Endothelial cell of umbilical vein (primary cell): ENCODE results near the gene WASF2. TPM values are rescaled to one million over a fixed set of nuclear protein-coding genes. Genes with fewer than 3 reads are reported as not detected.

Source experiments
- BruUV-seq: library from RNA; stranded (reverse); fragments of 400-500 nt; replicated peaks from 2 replicates; lab custom pipeline; 2021; lab: Mats Ljungman, UMichigan
- CTCF ChIA-PET: fragments of 300-600, 350-600 bp; sonication (Branson Sonifier 250); formaldehyde crosslinking; loops from one replicate; lab custom pipeline; 2021; ENCODE audit warnings: antibody characterized with exemption, inconsistent platforms; lab: Charles Lee
- POLR2A ChIA-PET: fragments of 300-600, 350-600 bp; sonication (Branson Sonifier 250); formaldehyde crosslinking; loops from one replicate; lab custom pipeline; 2021; ENCODE audit warnings: antibody characterized with exemption, inconsistent platforms; lab: Charles Lee
- DNase-seq: peaks from one replicate; pipeline ENCODE4 v3.0.0-alpha.2; 2011; ENCODE audit warnings: low read depth, low spot score
- FAIRE-seq: peaks from 2 replicates; lab custom pipeline; 2011; peaks lifted over from hg19 to GRCh38; lab: Jason Lieb, UNC
- H2AFZ ChIP-seq: 2 replicates; pipeline ENCODE4 v1.6.0; 2012; ENCODE audit warnings: low read depth, low read length, control low read depth, inconsistent platforms
- H3K27ac ChIP-seq: 2 replicates; pipeline ENCODE4 v1.5.1; 2011; ENCODE audit warnings: low read depth, mild to moderate bottlenecking, control low read depth, low read length, moderate library complexity; ENCODE audit not compliant: insufficient read depth
- H3K27me3 ChIP-seq, 2 experiments: 2 replicates each; pipeline versions ENCODE4 v1.6.0 to v1.6.1; 2011; ENCODE audit warnings: low read length in 2 of 2, mixed read lengths in 1 of 2; ENCODE audit not compliant: control insufficient read depth in 2 of 2, insufficient read depth in 2 of 2
- H3K36me3 ChIP-seq, 2 experiments: 2 replicates in 1 of 2; 3 replicates in 1 of 2; pipeline ENCODE4 v1.5.1; 2011; ENCODE audit warnings: low read length in 2 of 2, mild to moderate bottlenecking in 1 of 2, moderate library complexity in 1 of 2; ENCODE audit not compliant: control insufficient read depth in 2 of 2, insufficient read depth in 2 of 2; ENCODE audit errors: extremely low read depth in 1 of 2
- H3K4me1 ChIP-seq: 3 replicates; pipeline ENCODE4 v1.5.1; 2011; ENCODE audit warnings: mild to moderate bottlenecking, low read length; ENCODE audit not compliant: control insufficient read depth, insufficient read depth; ENCODE audit errors: extremely low read depth
- H3K4me2 ChIP-seq: 2 replicates; pipeline ENCODE4 v1.6.1; 2011; ENCODE audit warnings: low read length, control low read depth, mixed read lengths; ENCODE audit not compliant: insufficient read depth
- H3K4me3 ChIP-seq, 3 experiments: fragments of 200-600 bp in 1 of 3; sonication (generic), shearing (Covaris generic) in 1 of 3; replicated peaks in 1 of 3; 2 replicates each; pipeline ENCODE4 v1.5.1; 2011 to 2016; ENCODE audit warnings: control low read depth in 3 of 3, low read length in 3 of 3, mild to moderate bottlenecking in 2 of 3, inconsistent platforms in 1 of 3, low read depth in 1 of 3, moderate library complexity in 1 of 3; ENCODE audit not compliant: insufficient read depth in 1 of 3
- H3K79me2 ChIP-seq: 2 replicates; pipeline ENCODE4 v1.6.0; 2012; ENCODE audit warnings: low read length, inconsistent platforms; ENCODE audit not compliant: control insufficient read depth, insufficient read depth
- H3K9ac ChIP-seq: replicated peaks from 2 replicates; pipeline ENCODE3; 2011; ENCODE audit warnings: low read length, control low read depth; ENCODE audit not compliant: insufficient read depth; ENCODE audit errors: extremely low read depth
- H3K9me1 ChIP-seq: replicated peaks from 3 replicates; pipeline ENCODE4 v1.6.0; 2011; ENCODE audit warnings: mild to moderate bottlenecking, low read length; ENCODE audit not compliant: control insufficient read depth, insufficient read depth; ENCODE audit errors: extremely low read depth
- H3K9me3 ChIP-seq: replicated peaks from 2 replicates; pipeline ENCODE4 v1.5.1; 2012; ENCODE audit warnings: low read length, inconsistent platforms; ENCODE audit not compliant: control insufficient read depth, insufficient read depth
- H4K20me1 ChIP-seq: replicated peaks from 2 replicates; pipeline ENCODE3; 2011; ENCODE audit warnings: mild to moderate bottlenecking, low read length; ENCODE audit not compliant: control insufficient read depth, insufficient read depth; ENCODE audit errors: extremely low read depth
- EZH2 ChIP-seq: IDR thresholded peaks from 2 replicates; pipeline ENCODE4 v1.6.1; 2012; ENCODE audit warnings: borderline replicate concordance, low read depth, mild to moderate bottlenecking, moderate library complexity, low read length, inconsistent platforms; ENCODE audit not compliant: severe bottlenecking
- FOS ChIP-seq: IDR thresholded peaks from 2 replicates; pipeline ENCODE4 v1.6.1; 2011; ENCODE audit warnings: mild to moderate bottlenecking, low read length, moderate library complexity, borderline replicate concordance; ENCODE audit not compliant: insufficient read depth
- GATA2 ChIP-seq: IDR thresholded peaks from 2 replicates; pipeline ENCODE4 v1.7.0; 2011; ENCODE audit warnings: low read depth, mild to moderate bottlenecking, moderate library complexity, mixed read lengths, low read length; ENCODE audit not compliant: insufficient read length, insufficient read depth
- JUN ChIP-seq: IDR thresholded peaks from 2 replicates; pipeline ENCODE4 v1.6.1; 2011; ENCODE audit warnings: borderline replicate concordance, low read depth; ENCODE audit not compliant: insufficient read length, insufficient read depth
- MYC ChIP-seq: IDR thresholded peaks from one replicate; pipeline ENCODE4 v1.6.1; 2011; ENCODE audit warnings: mild to moderate bottlenecking, low read depth, low read length
- POLR2A ChIP-seq: IDR thresholded peaks from 2 replicates; pipeline ENCODE4 v1.6.1; 2012; ENCODE audit warnings: low read depth, mild to moderate bottlenecking, control low read depth, low read length
- POLR2AphosphoS5 ChIP-seq: IDR thresholded peaks from 2 replicates; pipeline ENCODE4 v1.6.1; 2012; ENCODE audit warnings: low read depth, mild to moderate bottlenecking, control low read depth, low read length, moderate library complexity; ENCODE audit not compliant: insufficient read depth
- dilution Hi-C: fragments of 300-500 bp; cut with MboI; formaldehyde crosslinking; loops from one replicate; pipeline ENCODE4 v1.15.0; 2019; ENCODE audit warnings: low sequenced_read_pairs; ENCODE audit not compliant: extremely low pct_ligation_motif_present
- intact Hi-C: fragments of 100-400 bp; cut with micrococcal nuclease; formaldehyde crosslinking; loops from one replicate; pipeline ENCODE4 v1.10.0; 2022
- polyA plus RNA-seq, 4 experiments: library from polyadenylated mRNA; depleted of rRNA in 3 of 4; stranded (reverse) in 3 of 4; unstranded in 1 of 4; fragments of >200 nt; gene quantifications; 2 replicates each; pipeline versions ENCODE4 v1.2.1 to v1.2.3, GENCODE V29; 2011 to 2012; ENCODE audit warnings: missing spikeins in 1 of 4
- total RNA-seq: library from RNA; stranded (reverse); gene quantifications from 2 replicates; pipeline ENCODE4 v1.2.3, GENCODE V29; 2021
- TF ChIP-seq, protein P1 (sequence below), 2 donors: IDR thresholded peaks; 1 replicate in 1 of 2; 2 replicates in 1 of 2; pipeline ENCODE4 v1.5.1; 2011; ENCODE audit warnings: low read length in 2 of 2, mild to moderate bottlenecking in 2 of 2, moderate library complexity in 2 of 2, control low read depth in 1 of 2, inconsistent platforms in 1 of 2, low read depth in 1 of 2; ENCODE audit not compliant: insufficient read depth in 1 of 2; ENCODE audit errors: extremely low read depth in 1 of 2
- TF ChIP-seq, protein P2 (sequence below): IDR thresholded peaks from 2 replicates; pipeline ENCODE4 v1.6.1; 2011; ENCODE audit not compliant: insufficient read depth, insufficient read length

The WASF2 gene
- total and polyA plus RNA-seq, 2 donors (not counting 3 experiments of a cell fraction or from before 2014, with no cell fraction given) = 76.9 to 172 TPM

DNA sequence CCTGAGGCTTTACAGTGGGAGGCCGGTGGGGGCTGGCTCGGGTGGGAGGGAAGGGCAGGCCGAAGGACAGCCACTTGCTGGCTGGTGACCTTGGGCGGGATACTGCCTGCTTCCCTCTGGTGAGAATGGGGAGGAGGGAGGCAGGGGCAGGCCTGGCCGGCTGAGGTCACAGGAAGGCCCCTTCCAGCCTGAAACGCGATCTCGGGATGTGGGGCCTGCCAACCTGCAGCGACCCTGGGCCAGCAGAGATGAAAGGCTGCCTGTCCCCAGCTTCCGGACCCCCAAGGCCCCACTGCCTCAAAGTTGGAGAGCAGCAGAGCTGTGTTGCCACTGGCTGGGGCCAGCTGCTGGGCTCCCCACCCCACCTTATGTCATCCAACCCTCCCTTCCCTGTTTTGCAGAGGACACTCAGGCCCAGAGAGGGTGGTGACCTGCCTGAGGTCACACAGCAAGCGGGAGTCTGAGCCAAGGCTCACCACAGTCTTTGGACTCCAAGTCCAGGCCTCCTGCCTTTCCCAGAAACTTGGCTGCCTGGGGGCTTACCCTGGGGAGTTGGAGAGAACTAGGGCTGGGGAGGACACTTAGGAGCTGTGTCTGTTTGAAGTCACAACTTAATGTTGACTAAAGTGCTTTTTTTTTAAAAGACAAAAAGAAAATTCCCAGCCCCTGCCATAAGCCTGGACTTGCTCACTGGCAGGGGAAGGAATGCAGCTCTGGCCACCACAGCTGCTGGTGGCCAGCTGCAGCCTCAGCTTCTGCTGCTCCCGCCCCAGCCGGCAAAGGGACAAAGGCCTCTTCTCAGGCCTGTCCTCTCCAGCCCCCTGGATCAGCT, 14.8 kb upstream of the WASF2 start:
- Histone ChIP-seq H3K4me1 (peaks cover 4% of the 10 kb centered on the region), H4K20me1 (no peaks in the 10 kb centered on the region), H3K9me1 (no peaks in the 10 kb centered on the region), H3K9me3 (no peaks in the 10 kb centered on the region), H3K9ac (no peak overlapping the region), H3K4me2 (no peak overlapping the region), H3K36me3 (no peaks in the 10 kb centered on the region), H3K4me3 (no peak overlapping the region), H3K79me2 (no peaks in the 10 kb centered on the region), H3K27ac (no peak overlapping the region), H3K27me3 (no peaks in the 10 kb centered on the region), H2AFZ (peak overlapping the region; percentile 92)
- FAIRE-seq (no peak), DNase-seq (no peak)
- POLR2A ChIA-PET = no interaction called here
- intact Hi-C loops (no loop called here), dilution Hi-C loops (no loop called here)
- CTCF ChIA-PET = interaction anchor here (0.8 to 2.3 kb wide), 3 partner anchors 8 to 101 kb away, joined by 3 to 5 read pairs (median 3); no protein-coding TSS in a partner anchor
- BruUV-seq = no TSS peak
- TF ChIP-seq POLR2A (no peak), GATA2 (no peak), JUN (no peak), EZH2 (no peak), POLR2AphosphoS5 (no peak), MYC (no peak), FOS (no peak)
- TF ChIP-seq, protein P1, sequence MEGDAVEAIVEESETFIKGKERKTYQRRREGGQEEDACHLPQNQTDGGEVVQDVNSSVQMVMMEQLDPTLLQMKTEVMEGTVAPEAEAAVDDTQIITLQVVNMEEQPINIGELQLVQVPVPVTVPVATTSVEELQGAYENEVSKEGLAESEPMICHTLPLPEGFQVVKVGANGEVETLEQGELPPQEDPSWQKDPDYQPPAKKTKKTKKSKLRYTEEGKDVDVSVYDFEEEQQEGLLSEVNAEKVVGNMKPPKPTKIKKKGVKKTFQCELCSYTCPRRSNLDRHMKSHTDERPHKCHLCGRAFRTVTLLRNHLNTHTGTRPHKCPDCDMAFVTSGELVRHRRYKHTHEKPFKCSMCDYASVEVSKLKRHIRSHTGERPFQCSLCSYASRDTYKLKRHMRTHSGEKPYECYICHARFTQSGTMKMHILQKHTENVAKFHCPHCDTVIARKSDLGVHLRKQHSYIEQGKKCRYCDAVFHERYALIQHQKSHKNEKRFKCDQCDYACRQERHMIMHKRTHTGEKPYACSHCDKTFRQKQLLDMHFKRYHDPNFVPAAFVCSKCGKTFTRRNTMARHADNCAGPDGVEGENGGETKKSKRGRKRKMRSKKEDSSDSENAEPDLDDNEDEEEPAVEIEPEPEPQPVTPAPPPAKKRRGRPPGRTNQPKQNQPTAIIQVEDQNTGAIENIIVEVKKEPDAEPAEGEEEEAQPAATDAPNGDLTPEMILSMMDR (IDR thresholded peaks at IDR 0.05; ENCODE audit: extremely low read depth in 1 of 2, insufficient read depth in 1 of 2, low read depth in 1 of 2, low read length in 2 of 2) = no peak
- TF ChIP-seq, protein P2, sequence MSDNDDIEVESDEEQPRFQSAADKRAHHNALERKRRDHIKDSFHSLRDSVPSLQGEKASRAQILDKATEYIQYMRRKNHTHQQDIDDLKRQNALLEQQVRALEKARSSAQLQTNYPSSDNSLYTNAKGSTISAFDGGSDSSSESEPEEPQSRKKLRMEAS = no peak
